HG02938 (cell line): Measurements from ENCODE around the gene ATXN1.

Experiments
- ATAC-seq: cut with Tn5 transposase; IDR thresholded peaks from one replicate; pipeline ENCODE4 v1.9.1; 2021; ENCODE audit warnings: mild to moderate bottlenecking, moderate library complexity; ENCODE audit not compliant: unreplicated experiment

Gene ATXN1

DNA sequence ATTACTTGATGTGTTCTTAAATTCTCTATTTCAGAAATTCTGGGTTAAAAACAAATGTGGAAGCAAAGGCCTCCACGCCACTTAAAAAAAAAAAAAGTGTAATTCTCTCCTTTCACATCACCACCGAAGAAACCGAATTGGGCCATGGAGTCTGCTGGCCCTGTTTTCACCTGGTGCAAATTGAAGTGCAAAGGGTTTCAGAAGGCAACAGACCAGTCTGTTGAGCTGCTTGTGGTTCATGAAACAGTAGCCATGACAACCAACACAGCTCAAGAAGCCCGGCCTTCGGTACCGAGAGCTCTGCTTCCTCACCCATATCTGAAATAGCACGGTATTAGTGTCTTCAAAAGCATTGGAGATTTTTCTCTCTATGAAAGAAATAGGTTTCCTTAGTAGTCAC lies 459.7 kb downstream of the ATXN1 start:
- ATAC-seq: peak; percentile 62

DNA sequence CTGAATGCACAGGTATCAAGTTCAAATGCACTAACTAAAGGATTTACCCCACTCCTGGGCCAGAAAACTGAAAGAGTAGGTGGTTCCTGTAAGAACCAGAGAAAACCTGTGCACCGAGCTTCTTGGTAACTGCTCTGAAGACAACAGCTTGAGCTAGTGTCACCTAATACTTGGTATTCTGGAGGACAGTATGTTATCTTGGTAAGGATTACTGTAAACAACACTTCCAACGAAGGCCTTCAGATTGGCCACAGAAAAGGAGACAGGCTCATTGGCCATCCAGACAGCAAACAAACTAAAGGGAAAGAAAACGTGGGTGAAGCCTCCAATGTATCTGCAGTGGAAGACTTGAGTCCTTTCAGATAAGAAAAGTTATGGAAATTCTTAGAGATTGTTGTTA lies 461.4 kb downstream of the ATXN1 start:
- no peak for ATAC-seq

DNA sequence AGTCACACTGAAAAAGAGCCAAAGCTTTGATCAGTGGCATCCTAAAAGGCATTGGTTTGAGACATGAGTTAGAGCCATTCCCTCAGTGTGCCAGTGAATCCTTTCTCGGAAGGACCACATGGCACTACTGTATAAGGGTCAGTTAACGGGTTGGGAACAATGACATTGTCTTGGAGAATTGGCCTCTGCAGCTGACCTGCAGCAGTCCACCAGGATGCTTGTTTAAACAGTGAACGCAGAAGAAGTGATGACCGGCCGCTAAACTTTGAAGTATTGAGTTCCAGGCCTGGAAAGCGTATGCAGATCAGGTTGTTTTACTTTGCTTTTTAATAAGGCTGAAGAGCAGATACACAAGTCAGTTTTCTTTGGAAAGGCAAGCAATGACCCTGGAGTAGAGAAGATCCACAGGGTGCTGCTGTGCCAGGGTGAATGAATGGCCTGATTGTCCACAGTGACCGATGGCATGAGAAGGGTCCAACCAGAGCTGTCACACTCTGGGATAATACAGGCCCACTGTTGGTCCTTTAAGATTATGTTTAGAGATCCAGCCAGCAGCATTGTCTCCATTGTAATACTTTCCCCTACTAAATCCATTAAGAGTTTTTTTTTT lies 465.1 kb downstream of the ATXN1 start:
- ATAC-seq: no peak

- no peak for ATAC-seq
Observed at GRCh38 chr6:16295471-16295870, 465.8 kb downstream of the ATXN1 start.

GRCh38 chr6:16295060-16295459 lies 466.2 kb downstream of the ATXN1 start:
- no peak for ATAC-seq

DNA sequence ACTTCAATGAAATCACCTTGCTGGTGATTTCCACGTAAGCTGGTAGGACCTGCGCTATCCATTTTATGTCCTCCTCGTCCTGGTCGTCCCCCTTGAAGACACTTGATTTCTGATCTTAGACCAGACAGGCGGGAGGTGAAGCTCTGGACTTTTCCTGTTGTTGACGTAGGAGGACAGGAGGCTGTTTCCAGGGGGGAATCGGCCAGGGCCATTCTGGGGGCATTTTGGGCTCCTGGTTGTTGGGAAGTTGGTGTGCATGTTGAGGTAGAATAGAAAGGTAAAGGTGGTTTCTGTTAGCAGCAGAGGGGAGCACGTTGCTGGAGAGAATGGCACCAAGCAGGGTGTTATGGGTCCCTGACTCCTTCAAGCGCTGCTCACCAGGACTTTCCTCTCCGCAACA lies 466.9 kb downstream of the ATXN1 start:
- ATAC-seq: no peak

DNA sequence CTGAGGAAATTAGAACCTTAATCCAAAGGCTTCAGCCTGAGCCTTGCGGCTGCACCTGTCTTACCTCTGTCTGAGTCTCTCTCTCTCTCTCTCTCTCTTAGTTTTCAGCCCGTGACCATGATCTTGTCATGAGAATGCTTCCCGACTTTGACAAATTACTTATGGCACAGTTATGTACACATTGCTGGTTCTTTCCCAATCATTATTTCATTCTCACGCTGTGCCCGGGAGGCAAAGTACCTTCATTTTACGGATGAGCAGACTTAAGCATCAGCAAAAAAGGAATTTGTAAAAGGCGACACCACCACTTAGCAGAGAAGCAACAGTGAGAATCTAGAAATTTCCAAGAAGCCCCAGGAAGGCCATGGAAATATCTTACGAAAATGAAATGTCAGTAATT lies 468.3 kb downstream of the ATXN1 start:
- no peak for ATAC-seq

GRCh38 chr6:16292432-16292831 lies 468.8 kb downstream of the ATXN1 start:
- ATAC-seq: no peak

GRCh38 chr6:16291739-16292138 lies 469.5 kb downstream of the ATXN1 start:
- no peak for ATAC-seq

GRCh38 chr6:16288163-16288562 lies 473.1 kb downstream of the ATXN1 start:
- no peak for ATAC-seq

GRCh38 chr6:16286151-16286522 lies 475.1 kb downstream of the ATXN1 start:
- no peak for ATAC-seq

- ATAC-seq: no peak
Observed at GRCh38 chr6:16285467-16286150, 475.7 kb downstream of the ATXN1 start.

DNA sequence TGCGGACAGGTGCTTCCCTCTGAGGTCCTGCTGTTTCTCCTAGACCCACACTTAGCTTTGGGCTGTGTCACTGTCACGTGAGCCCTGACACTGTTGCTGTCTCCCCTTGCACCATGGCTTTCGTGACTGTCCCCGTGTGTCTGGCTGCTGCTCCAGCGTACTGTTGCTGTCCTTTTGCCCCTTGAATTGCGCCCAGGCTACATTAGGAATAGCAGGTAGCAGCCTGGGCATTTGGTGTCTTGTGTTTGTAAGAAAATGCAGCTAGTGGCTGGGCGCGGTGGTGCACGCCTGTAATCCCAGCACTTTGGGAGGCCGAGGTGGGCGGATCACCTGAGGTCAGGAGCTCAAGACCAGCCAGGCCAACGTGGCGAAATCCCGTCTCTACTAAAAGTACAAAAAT lies 476.8 kb downstream of the ATXN1 start:
- no peak for ATAC-seq

GRCh38 chr6:16282370-16282769 lies 478.9 kb downstream of the ATXN1 start:
- no peak for ATAC-seq

DNA sequence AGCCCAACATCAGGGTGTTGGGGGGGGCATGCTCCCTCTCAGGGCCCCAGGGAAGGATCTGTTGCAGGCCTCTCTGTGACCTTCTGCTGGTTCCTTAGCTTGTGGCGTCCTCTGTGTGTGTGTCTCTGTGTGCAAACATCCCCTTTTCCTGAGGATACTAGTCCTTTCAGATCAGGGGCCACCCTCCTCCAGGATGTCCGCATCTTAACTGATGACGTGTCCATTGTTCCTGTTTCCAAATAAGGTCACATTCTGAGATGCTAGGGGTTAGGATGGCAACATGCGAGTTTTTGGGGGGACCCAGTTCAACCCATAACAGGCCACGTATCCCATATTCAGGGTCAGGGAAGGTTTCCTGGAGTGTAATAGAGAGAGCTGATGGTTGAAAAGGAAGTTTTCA lies 482.0 kb downstream of the ATXN1 start:
- ATAC-seq: no peak

GRCh38 chr6:16278750-16279149 lies 482.5 kb downstream of the ATXN1 start:
- ATAC-seq: no peak

- no peak for ATAC-seq
Observed at GRCh38 chr6:16278048-16278724, 483.1 kb downstream of the ATXN1 start.

DNA sequence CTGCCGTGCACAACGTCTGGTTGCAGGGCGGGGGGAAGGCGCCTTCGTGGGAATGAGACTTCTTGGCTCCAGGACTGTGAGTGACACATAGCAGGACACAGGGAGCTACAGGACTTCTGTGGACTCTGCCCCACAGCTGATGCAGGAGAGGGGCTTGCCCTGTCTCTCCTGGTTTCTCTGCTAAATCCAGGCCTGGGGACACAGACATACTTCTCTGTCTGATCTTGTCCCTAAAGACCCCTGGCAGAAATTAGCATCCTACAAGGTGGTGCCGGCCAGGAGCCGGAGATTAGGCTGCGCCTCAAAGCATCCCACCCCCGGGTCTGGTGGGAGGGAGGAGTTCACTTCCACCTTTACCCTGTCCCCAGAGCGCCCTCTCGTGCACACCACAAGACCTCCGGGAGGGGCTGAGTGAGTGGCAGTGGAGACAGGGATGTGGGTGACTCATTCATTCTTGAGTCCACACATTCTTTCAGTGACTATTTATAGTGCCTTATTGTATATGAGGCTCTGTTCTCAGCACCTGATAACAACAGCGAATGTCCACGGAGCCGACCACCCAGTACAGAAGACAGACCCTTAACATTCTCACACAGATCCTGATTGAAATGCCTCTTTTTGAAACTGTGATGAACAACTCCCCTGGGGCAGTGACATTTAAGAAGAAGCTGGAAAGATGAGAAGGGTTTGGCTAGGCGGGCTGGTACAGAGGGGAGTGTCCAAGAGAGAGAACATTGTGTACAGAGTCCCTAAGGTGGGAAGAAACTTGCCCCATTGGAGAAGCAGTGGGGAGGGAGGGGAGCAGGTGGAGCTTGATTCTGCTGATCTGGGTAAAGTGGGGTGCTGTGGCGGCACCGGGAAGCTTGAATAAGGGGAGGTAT lies 483.9 kb downstream of the ATXN1 start:
- no peak for ATAC-seq

GRCh38 chr6:16274885-16275589 lies 486.2 kb downstream of the ATXN1 start:
- no peak for ATAC-seq

DNA sequence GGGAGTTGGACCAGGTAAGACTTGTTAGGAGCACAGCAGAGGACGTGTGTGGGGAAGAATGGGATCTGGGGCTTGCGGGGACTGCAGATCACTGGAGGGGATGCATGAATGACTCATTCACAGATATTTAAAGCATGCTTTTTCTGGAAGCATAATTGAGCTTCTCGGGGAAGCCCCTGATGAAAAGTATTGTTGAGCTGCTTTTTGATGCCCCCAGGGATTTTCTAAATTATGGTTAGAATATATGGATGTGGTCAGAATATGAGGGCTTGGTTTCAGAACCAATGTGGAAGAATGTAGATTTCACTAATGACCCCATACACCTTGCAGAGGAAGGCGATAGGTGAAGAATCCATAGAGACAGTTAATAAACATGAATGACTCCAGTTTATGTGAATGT lies 486.8 kb downstream of the ATXN1 start:
- no peak for ATAC-seq

- ATAC-seq: no peak
Observed at GRCh38 chr6:16273256-16273655, 488.0 kb downstream of the ATXN1 start.
